GM12878 (cell line): ENCODE data around the gene ELL. TPM values are rescaled to one million over a fixed set of nuclear protein-coding genes. Genes with fewer than 3 reads are reported as not detected.

Experiments
- ATAC-seq: fragments of 200-7000 bp; cut with Tn5 transposase; 3 replicates; pipeline ENCODE4 v1.9.1; 2020; ENCODE audit warnings: mild to moderate bottlenecking, moderate library complexity
- BruUV-seq: library from RNA; stranded (reverse); fragments of 400-500 nt; replicated peaks from 2 replicates; lab custom pipeline; 2021; lab: Mats Ljungman, UMichigan
- CTCF ChIA-PET: fragments of 300-600 bp; sonication (Branson Sonifier 250); formaldehyde crosslinking; extraction: SDS; loops from one replicate; lab custom pipeline; 2021; ENCODE audit warnings: inconsistent platforms; lab: Yijun Ruan, JAX
- POLR2A ChIA-PET: fragments of 350-600 bp; formaldehyde crosslinking; extraction: SDS; loops from one replicate; lab custom pipeline; 2021; ENCODE audit warnings: inconsistent platforms; lab: Charles Lee
- RAD21 ChIA-PET: fragments of 300-600 bp; sonication (Branson Sonifier 250); formaldehyde crosslinking; loops from one replicate; lab custom pipeline; 2023; ENCODE audit warnings: antibody characterized with exemption; ENCODE audit not compliant: unreplicated experiment; lab: Charles Lee
- SMC1A ChIA-PET: fragments of 300-600 bp; sonication (Branson Sonifier 250); formaldehyde crosslinking; loops from one replicate; lab custom pipeline; 2023; ENCODE audit not compliant: unreplicated experiment, uncharacterized antibody; lab: Charles Lee
- DNase-seq: peaks from one replicate; pipeline ENCODE4 v3.0.0-alpha.2; 2011; ENCODE audit warnings: low read depth, low spot score
- FAIRE-seq: peaks from 3 replicates; lab custom pipeline; 2011; peaks lifted over from hg19 to GRCh38; lab: Jason Lieb, UNC
- H2AFZ ChIP-seq: 2 replicates; pipeline ENCODE4 v1.6.0; 2011; ENCODE audit warnings: low read depth, low read length, control low read depth; ENCODE audit not compliant: control insufficient read depth
- H3K27ac ChIP-seq: 2 replicates; pipeline ENCODE4 v1.5.1; 2011; ENCODE audit warnings: control low read depth; ENCODE audit not compliant: control insufficient read depth, insufficient read depth
- H3K27me3 ChIP-seq, 2 experiments: replicated peaks in 1 of 2; 2 replicates each; pipeline versions ENCODE4 v1.6.0 to v1.6.1; 2011; ENCODE audit warnings: low read length in 1 of 2; ENCODE audit not compliant: control insufficient read depth in 2 of 2, insufficient read depth in 2 of 2
- H3K36me3 ChIP-seq, 2 experiments: 2 replicates each; pipeline ENCODE4 v1.5.1; 2011; ENCODE audit warnings: low read length in 1 of 2; ENCODE audit not compliant: control insufficient read depth in 2 of 2, insufficient read depth in 2 of 2
- H3K4me1 ChIP-seq: 2 replicates; pipeline ENCODE4 v1.6.1; 2011; ENCODE audit warnings: mild to moderate bottlenecking, low read length, moderate library complexity, mixed read lengths; ENCODE audit not compliant: control insufficient read depth, insufficient read depth
- H3K4me2 ChIP-seq: 2 replicates; pipeline ENCODE4 v1.6.0; 2011; ENCODE audit warnings: control low read depth; ENCODE audit not compliant: control insufficient read depth, insufficient read depth
- H3K4me3 ChIP-seq: fragments of 200-600 bp; sonication (generic); 2 replicates; pipeline ENCODE4 v1.5.1; 2016
- H3K79me2 ChIP-seq: 2 replicates; pipeline ENCODE4 v1.6.0; 2011; ENCODE audit warnings: low read length; ENCODE audit not compliant: control insufficient read depth, insufficient read depth
- H3K9ac ChIP-seq: 2 replicates; pipeline ENCODE4 v1.8.0; 2011; ENCODE audit warnings: low read length, control low read depth, mixed read lengths; ENCODE audit not compliant: control insufficient read depth, insufficient read depth
- H3K9me3 ChIP-seq: replicated peaks from 3 replicates; pipeline ENCODE4 v1.5.1; 2011; ENCODE audit warnings: mild to moderate bottlenecking, low read length; ENCODE audit not compliant: control insufficient read depth, insufficient read depth
- H4K20me1 ChIP-seq: 2 replicates; pipeline ENCODE4 v1.6.0; 2011; ENCODE audit not compliant: control insufficient read depth, insufficient read depth
- EGR1 ChIP-seq, 2 experiments: IDR thresholded peaks; 1 replicate in 1 of 2; 2 replicates in 1 of 2; pipeline ENCODE4 v1.6.1; 2011 to 2012; ENCODE audit warnings: low read depth in 2 of 2, low read length in 2 of 2, borderline replicate concordance in 1 of 2, mild to moderate bottlenecking in 1 of 2, moderate library complexity in 1 of 2
- KAT2A ChIP-seq: conservative IDR thresholded peaks from 2 replicates; pipeline ENCODE4 v1.6.1; 2011; ENCODE audit warnings: low read depth, low read length; ENCODE audit not compliant: control insufficient read depth
- NFYA ChIP-seq: IDR thresholded peaks from 2 replicates; pipeline ENCODE4 v1.6.1; 2011; ENCODE audit warnings: low read depth, mild to moderate bottlenecking, low read length, improper control_type of control experiment, borderline replicate concordance
- PAX5 ChIP-seq: IDR thresholded peaks from 2 replicates; pipeline ENCODE4 v1.6.1; 2011; ENCODE audit warnings: low read depth, low read length, borderline replicate concordance
- RAD21 ChIP-seq: IDR thresholded peaks from 2 replicates; pipeline ENCODE4 v1.6.1; 2011; ENCODE audit warnings: mild to moderate bottlenecking, low read depth, low read length, moderate library complexity; ENCODE audit not compliant: insufficient read depth
- SMAD5 ChIP-seq: IDR thresholded peaks from 2 replicates; pipeline ENCODE4 v1.6.1; 2016; ENCODE audit warnings: antibody characterized with exemption, low read depth
- SPI1 ChIP-seq: IDR thresholded peaks from 2 replicates; pipeline ENCODE4 v1.6.1; 2011; ENCODE audit warnings: low read depth, mild to moderate bottlenecking, low read length, moderate library complexity, borderline replicate concordance; ENCODE audit not compliant: insufficient read depth
- SRF ChIP-seq, 2 experiments: IDR thresholded peaks; 2 replicates each; pipeline ENCODE4 v1.6.1; 2011; ENCODE audit warnings: low read depth in 2 of 2, low read length in 2 of 2, mild to moderate bottlenecking in 1 of 2, moderate library complexity in 1 of 2
- TCF7 ChIP-seq: IDR thresholded peaks from 2 replicates; pipeline ENCODE4 v1.6.1; 2014; ENCODE audit warnings: antibody characterized with exemption, borderline replicate concordance
- YBX1 ChIP-seq: fragments of 450-650 bp; IDR thresholded peaks from 2 replicates; pipeline ENCODE4 v1.6.1; 2016; ENCODE audit warnings: antibody characterized with exemption
- YY1 ChIP-seq: IDR thresholded peaks from 2 replicates; pipeline ENCODE4 v1.6.1; 2011; ENCODE audit warnings: low read depth, mild to moderate bottlenecking, low read length
- ZBED1 ChIP-seq: IDR thresholded peaks from 2 replicates; pipeline ENCODE4 v1.6.1; 2016; ENCODE audit warnings: borderline replicate concordance
- WGBS: methylation state at CpG from one replicate; pipeline ENCODE4 v1.1.6; 2016; ENCODE audit warnings: low lambda C conversion rate; ENCODE audit not compliant: insufficient replicate concordance, insufficient coverage; ENCODE audit errors: missing lambda C conversion rate; 5-methylcytosine and 5-hydroxymethylcytosine counted together
- in situ Hi-C: fragments of 300-500 bp; cut with MboI; formaldehyde crosslinking; loops from 9 replicates; pipeline ENCODE4 v1.14.3; 2018; ENCODE audit warnings: mixed read lengths
- intact Hi-C: fragments of 100-400 bp; cut with micrococcal nuclease; formaldehyde crosslinking; loops from one replicate; pipeline ENCODE4 v1.14.2; 2022; ENCODE audit not compliant: unreplicated experiment
- polyA plus RNA-seq, 11 experiments: library from polyadenylated mRNA; depleted of rRNA in 4 of 11; unstranded in 6 of 11; stranded (reverse) in 5 of 11; fragments of >200 nt; fragmentation: Nextera tagmentation in 4 of 11; fragmentation: Illumina TruSeq in 1 of 11; extraction: Ambion mirVana in 4 of 11; extraction: Trizol in 1 of 11; gene quantifications; 1 replicate in 1 of 11; 2 replicates in 10 of 11; pipeline versions ENCODE4 v1.2.1 to v1.2.3, GENCODE V29; 2011 to 2016; ENCODE audit warnings: inconsistent platforms in 2 of 11, missing spikeins in 2 of 11, low read depth in 1 of 11
- total RNA-seq, 4 experiments: library from RNA; depleted of rRNA in 3 of 4; stranded (reverse); fragments of >200 nt in 3 of 4; fragmentation: Illumina TruSeq in 1 of 4; extraction: Trizol in 1 of 4; gene quantifications; 2 replicates each; pipeline versions ENCODE4 v1.2.1 to v1.2.3, GENCODE V29; 2013 to 2021
- TF ChIP-seq, protein P1 (sequence below): IDR thresholded peaks from 2 replicates; pipeline ENCODE4 v1.6.1; 2012; ENCODE audit warnings: low read depth, low read length, improper control_type of control experiment
- TF ChIP-seq, protein P2 (sequence below): IDR thresholded peaks from 2 replicates; pipeline ENCODE4 v1.6.1; 2012; ENCODE audit warnings: mild to moderate bottlenecking, low read depth, low read length

Gene ELL
- total and polyA plus RNA-seq, 10 of the 15 experiments (the other 5 are each of a cell fraction or from before 2014, with no cell fraction given) = 0.91 to 25.0 (median 9.1) TPM

DNA sequence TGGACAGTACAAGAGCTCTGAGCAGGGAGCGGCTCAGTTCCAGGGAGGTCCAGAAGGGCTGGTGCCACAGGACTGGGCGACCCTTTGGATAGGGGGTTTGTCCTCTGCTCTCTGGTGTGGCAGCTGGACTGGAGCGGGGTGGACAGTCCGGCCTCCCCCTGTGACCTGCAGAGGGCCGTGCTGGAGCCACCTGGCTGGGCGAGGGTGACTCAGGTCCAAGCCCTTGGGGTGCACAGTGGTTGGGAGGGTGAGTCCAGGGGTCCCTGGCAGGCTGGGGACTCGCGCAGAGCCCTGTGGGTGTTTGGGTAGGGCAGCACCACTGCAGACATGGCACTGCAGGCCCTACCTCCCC is 95.5 kb downstream of the ELL start:
- H3K4me3 ChIP-seq = no peak overlapping the region
- no peaks in the 10 kb centered on the region for H3K27me3 ChIP-seq
- H3K4me2 ChIP-seq = no peak overlapping the region
- intact Hi-C loops (no loop called here), in situ Hi-C loops (no loop called here)
- H3K4me1 ChIP-seq = peaks cover 34% of the 10 kb centered on the region
- SMC1A ChIA-PET = no interaction called here
- no peaks in the 10 kb centered on the region; the same call in 1 of the 2 replicates for H4K20me1 ChIP-seq
- H3K36me3 ChIP-seq = peaks cover 0 to 5% of the 10 kb centered on the region in 2 experiments; a peak in 2 of 4 replicates
- POLR2A ChIA-PET = no interaction called here
- RAD21 ChIA-PET = no interaction called here
- no peak for TF ChIP-seq PAX5
- TF ChIP-seq ZBED1 = no peak
- TF ChIP-seq TCF7 = no peak
- TF ChIP-seq YBX1 = no peak
- TF ChIP-seq KAT2A = no peak
- no peak for TF ChIP-seq SMAD5
- no peak for TF ChIP-seq NFYA
- TF ChIP-seq, protein P1, sequence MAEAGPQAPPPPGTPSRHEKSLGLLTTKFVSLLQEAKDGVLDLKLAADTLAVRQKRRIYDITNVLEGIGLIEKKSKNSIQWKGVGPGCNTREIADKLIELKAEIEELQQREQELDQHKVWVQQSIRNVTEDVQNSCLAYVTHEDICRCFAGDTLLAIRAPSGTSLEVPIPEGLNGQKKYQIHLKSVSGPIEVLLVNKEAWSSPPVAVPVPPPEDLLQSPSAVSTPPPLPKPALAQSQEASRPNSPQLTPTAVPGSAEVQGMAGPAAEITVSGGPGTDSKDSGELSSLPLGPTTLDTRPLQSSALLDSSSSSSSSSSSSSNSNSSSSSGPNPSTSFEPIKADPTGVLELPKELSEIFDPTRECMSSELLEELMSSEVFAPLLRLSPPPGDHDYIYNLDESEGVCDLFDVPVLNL = no peak
- TF ChIP-seq, protein P2, sequence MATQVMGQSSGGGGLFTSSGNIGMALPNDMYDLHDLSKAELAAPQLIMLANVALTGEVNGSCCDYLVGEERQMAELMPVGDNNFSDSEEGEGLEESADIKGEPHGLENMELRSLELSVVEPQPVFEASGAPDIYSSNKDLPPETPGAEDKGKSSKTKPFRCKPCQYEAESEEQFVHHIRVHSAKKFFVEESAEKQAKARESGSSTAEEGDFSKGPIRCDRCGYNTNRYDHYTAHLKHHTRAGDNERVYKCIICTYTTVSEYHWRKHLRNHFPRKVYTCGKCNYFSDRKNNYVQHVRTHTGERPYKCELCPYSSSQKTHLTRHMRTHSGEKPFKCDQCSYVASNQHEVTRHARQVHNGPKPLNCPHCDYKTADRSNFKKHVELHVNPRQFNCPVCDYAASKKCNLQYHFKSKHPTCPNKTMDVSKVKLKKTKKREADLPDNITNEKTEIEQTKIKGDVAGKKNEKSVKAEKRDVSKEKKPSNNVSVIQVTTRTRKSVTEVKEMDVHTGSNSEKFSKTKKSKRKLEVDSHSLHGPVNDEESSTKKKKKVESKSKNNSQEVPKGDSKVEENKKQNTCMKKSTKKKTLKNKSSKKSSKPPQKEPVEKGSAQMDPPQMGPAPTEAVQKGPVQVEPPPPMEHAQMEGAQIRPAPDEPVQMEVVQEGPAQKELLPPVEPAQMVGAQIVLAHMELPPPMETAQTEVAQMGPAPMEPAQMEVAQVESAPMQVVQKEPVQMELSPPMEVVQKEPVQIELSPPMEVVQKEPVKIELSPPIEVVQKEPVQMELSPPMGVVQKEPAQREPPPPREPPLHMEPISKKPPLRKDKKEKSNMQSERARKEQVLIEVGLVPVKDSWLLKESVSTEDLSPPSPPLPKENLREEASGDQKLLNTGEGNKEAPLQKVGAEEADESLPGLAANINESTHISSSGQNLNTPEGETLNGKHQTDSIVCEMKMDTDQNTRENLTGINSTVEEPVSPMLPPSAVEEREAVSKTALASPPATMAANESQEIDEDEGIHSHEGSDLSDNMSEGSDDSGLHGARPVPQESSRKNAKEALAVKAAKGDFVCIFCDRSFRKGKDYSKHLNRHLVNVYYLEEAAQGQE = no peak
- TF ChIP-seq YY1 = no peak
- no peak for TF ChIP-seq RAD21
- TF ChIP-seq EGR1 (IDR thresholded peaks at IDR 0.05; ENCODE audit: borderline replicate concordance in 1 of 2, low read depth in 2 of 2, low read length in 2 of 2) = no peak
- TF ChIP-seq SRF (IDR thresholded peaks at IDR 0.05; ENCODE audit: low read depth in 2 of 2, low read length in 2 of 2) = no peak
- no peak for TF ChIP-seq SPI1
- TF ChIP-seq, all 136 proteins: peak for 0
- FAIRE-seq (no peak), DNase-seq (no peak), ATAC-seq (no peak)
- peaks cover 36% of the 10 kb centered on the region for H3K79me2 ChIP-seq
- BruUV-seq = no TSS peak
- H2AFZ ChIP-seq = no peak overlapping the region
- WGBS = 74% methylated on average over 8 of the region's 8 CpGs
- no peak overlapping the region for H3K27ac ChIP-seq
- CTCF ChIA-PET = interaction anchor here (1.0 kb wide), 1 partner anchor 76 kb away, joined by 3 read pairs; no protein-coding TSS in a partner anchor
- no peak overlapping the region for H3K9ac ChIP-seq
- H3K9me3 ChIP-seq = no peaks in the 10 kb centered on the region
